K562 (cell line): ENCODE data around the gene PLCD1. TPM values are rescaled to one million over a fixed set of nuclear protein-coding genes. Genes with fewer than 3 reads are reported as not detected.

ENCODE experiments used
- ETV6 ChIP-seq, 3 experiments: fragments of 150-350 bp in 1 of 3; sonication (generic) in 1 of 3; formaldehyde crosslinking in 1 of 3; IDR thresholded peaks; 2 replicates each; pipeline versions ENCODE4 v1.6.1 to v1.8.0; 2014 to 2022; ENCODE audit warnings: borderline replicate concordance in 2 of 3, low read depth in 2 of 3, antibody characterized with exemption in 1 of 3, low read length in 1 of 3, mild to moderate bottlenecking in 1 of 3, missing genetic modification reagents in 1 of 3
- KHSRP ChIP-seq: fragments of 450-650 bp; IDR thresholded peaks from 2 replicates; pipeline ENCODE4 v1.6.1; 2017
- KLF13 ChIP-seq: fragments of 450-650 bp; IDR thresholded peaks from 2 replicates; pipeline ENCODE4 v1.6.1; 2016; ENCODE audit warnings: missing genetic modification characterization, low read depth, mild to moderate bottlenecking, missing compliant biosample characterization, moderate library complexity, borderline replicate concordance
- MGA ChIP-seq: fragments of 450-650 bp; IDR thresholded peaks from 2 replicates; pipeline ENCODE4 v1.6.1; 2016; ENCODE audit warnings: mild to moderate bottlenecking, moderate library complexity
- TAF1 ChIP-seq: IDR thresholded peaks from 2 replicates; pipeline ENCODE4 v1.6.1; 2011; ENCODE audit warnings: mild to moderate bottlenecking, low read length, moderate library complexity; ENCODE audit not compliant: insufficient read depth, control insufficient read depth, severe bottlenecking; ENCODE audit errors: extremely low read depth
- TRIM28 ChIP-seq: fragments of 450-650 bp; IDR thresholded peaks from 2 replicates; pipeline ENCODE4 v1.6.1; 2017
- YBX1 ChIP-seq: fragments of 450-650 bp; IDR thresholded peaks from 2 replicates; pipeline ENCODE4 v1.7.1; 2016; ENCODE audit warnings: mild to moderate bottlenecking
- ZBTB49 ChIP-seq: sonication (generic); formaldehyde crosslinking; IDR thresholded peaks from 2 replicates; pipeline ENCODE4 v1.8.0; 2022; ENCODE audit warnings: missing genetic modification reagents, mild to moderate bottlenecking, borderline replicate concordance
- polyA plus RNA-seq, 8 experiments: library from polyadenylated mRNA; depleted of rRNA in 4 of 8; stranded (reverse) in 5 of 8; unstranded in 3 of 8; fragments of >200 nt; fragmentation: Nextera tagmentation in 2 of 8; fragmentation: Illumina TruSeq in 1 of 8; extraction: Ambion mirVana in 2 of 8; extraction: Trizol in 1 of 8; gene quantifications; 2 replicates each; pipeline versions ENCODE4 v1.2.1 to v1.2.3, GENCODE V29; 2011 to 2014; ENCODE audit warnings: inconsistent platforms in 1 of 8, missing spikeins in 1 of 8
- total RNA-seq, 7 experiments: library from RNA; depleted of rRNA in 6 of 7; stranded (reverse); fragments of >200 nt in 6 of 7; fragmentation: Illumina TruSeq in 2 of 7; extraction: Trizol in 2 of 7; gene quantifications; 2 replicates each; pipeline versions ENCODE4 v1.2.1 to v1.2.3, GENCODE V29; 2011 to 2021; ENCODE audit warnings: low replicate concordance in 1 of 7
- TF ChIP-seq, protein P1 (sequence below), 3 experiments: fragments of 200-800 bp in 1 of 3; sonication (Bioruptor generic) in 1 of 3; sonication (generic) in 1 of 3; formaldehyde crosslinking in 1 of 3; IDR thresholded peaks; 2 replicates each; pipeline versions ENCODE4 v1.6.1 to v1.8.0; 2016 to 2022; ENCODE audit warnings: mild to moderate bottlenecking in 2 of 3, missing compliant biosample characterization in 2 of 3, missing genetic modification characterization in 2 of 3, missing genetic modification reagents in 1 of 3

Gene PLCD1
- total and polyA plus RNA-seq, 9 of the 15 experiments (the other 6 are each of a cell fraction or from before 2014, with no cell fraction given), result 5.4 to 209 (median 116) TPM

DNA sequence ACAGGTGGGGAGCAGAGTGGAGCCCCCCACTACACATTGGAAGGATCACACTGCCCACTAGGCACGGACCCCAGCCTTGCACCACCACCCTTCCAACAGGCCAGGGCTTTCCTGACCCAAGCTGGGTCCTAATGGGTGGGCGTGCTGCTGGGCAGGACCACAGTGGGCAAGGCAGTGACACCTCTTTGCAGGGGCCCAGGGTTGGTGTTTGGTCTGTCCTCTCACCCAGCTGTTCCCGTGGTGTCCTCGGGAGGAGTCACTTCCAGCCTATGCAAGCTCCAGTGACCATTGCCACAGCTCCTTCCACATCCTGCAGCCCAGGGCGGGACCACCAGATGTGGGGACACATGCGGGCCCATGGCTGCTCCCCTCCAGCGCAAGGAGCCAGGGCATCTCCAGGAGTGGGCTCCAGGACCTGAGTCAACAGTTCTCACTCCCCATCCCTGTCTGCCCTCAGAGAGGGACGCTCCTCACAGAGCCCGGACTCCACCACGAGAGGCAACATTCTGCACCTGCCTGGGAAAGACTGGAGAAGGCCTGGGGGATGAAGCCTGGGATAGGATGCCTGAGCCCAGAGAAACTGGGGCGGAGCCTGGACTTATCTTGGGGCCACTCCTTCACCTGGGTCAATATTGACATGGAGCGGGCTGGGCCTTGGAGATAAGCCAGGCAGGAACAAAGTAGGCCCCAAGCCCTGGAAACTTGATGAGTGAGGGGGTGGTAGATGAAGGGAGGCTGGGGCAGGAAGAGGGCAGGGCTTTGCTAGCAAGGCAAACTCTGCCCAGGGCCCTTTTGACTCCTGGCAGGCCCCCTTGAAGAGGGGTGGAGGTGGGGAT, 42.7 kb downstream of the PLCD1 start (continued):
- no peak for TF ChIP-seq ZBTB49 (CRISPR knock-in tag)
- peak; percentile 90 for TF ChIP-seq KHSRP
- TF ChIP-seq MGA, result no peak
- TF ChIP-seq YBX1, result no peak
- TF ChIP-seq KLF13 (tag), result peak; percentile 15; the same call in 1 of the 2 replicates
- 0 out of 4 replicates have a peak, but pooled peaks of 1 of the 2 experiments have one; percentile 68 for TF ChIP-seq ETV6 (IDR thresholded peaks at IDR 0.05; ENCODE audit: borderline replicate concordance in 1 of 2, low read depth in 2 of 2, low read length in 1 of 2)
- TF ChIP-seq ETV6 (CRISPR knock-in tag; IDR thresholded peaks at IDR 0.05; ENCODE audit: borderline replicate concordance), result no peak
- TF ChIP-seq TAF1, result peak; percentile 65
- peak; percentile 39; the same call in 1 of the 2 replicates for TF ChIP-seq TRIM28
- TF ChIP-seq, protein P1, sequence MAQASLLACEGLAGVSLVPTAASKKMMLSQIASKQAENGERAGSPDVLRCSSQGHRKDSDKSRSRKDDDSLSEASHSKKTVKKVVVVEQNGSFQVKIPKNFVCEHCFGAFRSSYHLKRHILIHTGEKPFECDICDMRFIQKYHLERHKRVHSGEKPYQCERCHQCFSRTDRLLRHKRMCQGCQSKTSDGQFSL (CRISPR knock-in tag; IDR thresholded peaks at IDR 0.05), result peak; percentile 33
- TF ChIP-seq, protein P1 (tag; IDR thresholded peaks at IDR 0.05), result no peak
